PC-3 (cell line): Measurements from ENCODE around the gene HMGCS1. TPM values are rescaled to one million over a fixed set of nuclear protein-coding genes. Genes with fewer than 3 reads are reported as not detected.
A peak's percentile ranks its signal among the peaks of the same experiment; 100 is the strongest.
"Not testable (repeated sequence)": the region's sequence is repeated elsewhere in the genome, so short reads cannot be mapped to it uniquely, and the experiment has no call there.

ENCODE experiments used
- ATAC-seq: fragments of 200-7000 bp; cut with Tn5 transposase; 2 replicates; pipeline ENCODE4 v1.9.1; 2020; ENCODE audit warnings: mild to moderate bottlenecking, moderate library complexity
- BruUV-seq: library from RNA; stranded (reverse); fragments of 400-500 nt; replicated peaks from 2 replicates; lab custom pipeline; 2021; lab: Mats Ljungman, UMichigan
- CTCF ChIA-PET: fragments of 300-600 bp; sonication (Branson Sonifier 250); formaldehyde crosslinking; loops from one replicate; lab custom pipeline; 2022; ENCODE audit warnings: antibody characterized with exemption; lab: Charles Lee
- POLR2A ChIA-PET: fragments of 300-600 bp; sonication (Branson Sonifier 250); formaldehyde crosslinking; loops from one replicate; lab custom pipeline; 2022; ENCODE audit warnings: antibody characterized with exemption; ENCODE audit not compliant: unreplicated experiment; lab: Charles Lee
- DNase-seq: peaks from one replicate; pipeline ENCODE4 v3.0.0-alpha.2; 2015
- H2AFZ ChIP-seq: fragments of 300-600 bp; sonication (generic); 2 replicates; pipeline ENCODE4 v1.6.0; 2016; ENCODE audit warnings: antibody characterized with exemption, low read length
- H3F3A ChIP-seq: fragments of 300-600 bp; sonication (generic); one replicate; pipeline ENCODE4 v1.6.0; 2017; ENCODE audit warnings: antibody characterized with exemption, low read length, control low read depth, mild to moderate bottlenecking; ENCODE audit not compliant: unreplicated experiment
- H3K27ac ChIP-seq: fragments of 300-600 bp; sonication (generic); 2 replicates; pipeline ENCODE4 v1.5.1; 2016; ENCODE audit warnings: mild to moderate bottlenecking, low read length
- H3K27me3 ChIP-seq: fragments of 300-600 bp; sonication (generic); 2 replicates; pipeline ENCODE4 v1.6.1; 2016; ENCODE audit warnings: low read length, mixed read lengths
- H3K36me3 ChIP-seq: fragments of 300-600 bp; sonication (generic); 2 replicates; pipeline ENCODE4 v1.6.1; 2016; ENCODE audit warnings: low read depth, mixed run types, low read length, mixed read lengths
- H3K4me1 ChIP-seq: fragments of 300-600 bp; sonication (generic); 2 replicates; pipeline ENCODE4 v1.5.1; 2016; ENCODE audit warnings: low read length; ENCODE audit not compliant: insufficient read depth
- H3K4me2 ChIP-seq: fragments of 300-600 bp; sonication (generic); 2 replicates; pipeline ENCODE4 v1.6.0; 2016; ENCODE audit warnings: low read length
- H3K4me3 ChIP-seq: fragments of 300-600 bp; sonication (generic); 2 replicates; pipeline ENCODE4 v1.5.1; 2016; ENCODE audit warnings: mild to moderate bottlenecking, low read length, mixed read lengths
- H3K79me2 ChIP-seq: fragments of 300-600 bp; sonication (generic); 2 replicates; pipeline ENCODE4 v1.6.1; 2017; ENCODE audit warnings: low read length, mixed read lengths
- H3K9ac ChIP-seq: fragments of 300-600 bp; sonication (generic); 2 replicates; pipeline ENCODE4 v1.6.0; 2016; ENCODE audit warnings: mild to moderate bottlenecking, low read length
- H3K9me2 ChIP-seq: fragments of 300-600 bp; sonication (generic); replicated peaks from 2 replicates; pipeline ENCODE4 v1.6.1; 2016; ENCODE audit warnings: mixed run types, low read length, mixed read lengths
- H3K9me3 ChIP-seq: fragments of 300-600 bp; sonication (generic); 2 replicates; pipeline ENCODE4 v1.6.1; 2016; ENCODE audit warnings: low read length, mixed read lengths
- H4K20me1 ChIP-seq: fragments of 300-600 bp; sonication (generic); 2 replicates; pipeline ENCODE4 v1.6.1; 2016; ENCODE audit warnings: low read length, mixed read lengths
- CTCF ChIP-seq: fragments of 300-600 bp; sonication (generic); conservative IDR thresholded peaks from 2 replicates; pipeline ENCODE4 v1.5.1; 2017; ENCODE audit warnings: antibody characterized with exemption, low read depth, mild to moderate bottlenecking, low read length
- EZH2 ChIP-seq: fragments of 300-600 bp; sonication (generic); IDR thresholded peaks from one replicate; pipeline ENCODE4 v1.6.1; 2017; ENCODE audit warnings: antibody characterized with exemption, mild to moderate bottlenecking, low read length; ENCODE audit not compliant: unreplicated experiment
- EZH2phosphoT487 ChIP-seq: fragments of 300-600 bp; sonication (generic); IDR thresholded peaks from 2 replicates; pipeline ENCODE4 v1.6.1; 2018; ENCODE audit warnings: mild to moderate bottlenecking, antibody characterized with exemption, low read length, borderline replicate concordance
- intact Hi-C: fragments of 100-400 bp; cut with micrococcal nuclease; formaldehyde crosslinking; loops from 2 replicates; pipeline ENCODE4 v1.9.0; 2023
- total RNA-seq: library from RNA; depleted of rRNA; stranded (reverse); fragments of >200 nt; gene quantifications from 2 replicates; pipeline ENCODE4 v1.2.3, GENCODE V29; 2014

HMGCS1 gene
- total RNA-seq, 1 experiment from 2014 or later = 39.7 TPM

- intact Hi-C loops = no loop called here
- Histone ChIP-seq H3K9me2 (no peaks in the 10 kb centered on the region), H3K79me2 (no peaks in the 10 kb centered on the region), H3K9me3 (peaks cover 22% of the 10 kb centered on the region), H3F3A (peaks cover 12% of the 10 kb centered on the region), H3K9ac (no peak overlapping the region), H3K4me2 (no peak overlapping the region), H4K20me1 (no peaks in the 10 kb centered on the region), H3K27ac (no peak overlapping the region), H3K4me1 (no peaks in the 10 kb centered on the region), H3K4me3 (no peak overlapping the region), H3K36me3 (peaks cover 8% of the 10 kb centered on the region; the same call in 1 of the 2 replicates), H2AFZ (no peak overlapping the region), H3K27me3 (no peaks in the 10 kb centered on the region)
- ChIA-PET POLR2A (no interaction called here), CTCF (no interaction called here)
- TF ChIP-seq CTCF (no peak), EZH2phosphoT487 (no peak), EZH2 (no peak)
- no peak for ATAC-seq
- BruUV-seq = no TSS peak
- DNase-seq = peak; percentile 44
These were observed 19.2 kb upstream of the HMGCS1 start for GRCh38 chr5:43332401-43332800.

- DNase-seq, H4K20me1 ChIP-seq, H3K4me2 ChIP-seq, H3K27me3 ChIP-seq, POLR2A ChIA-PET, H3K36me3 ChIP-seq, intact Hi-C loops, H3K9me3 ChIP-seq, H3K79me2 ChIP-seq, H3K27ac ChIP-seq, H3K4me1 ChIP-seq, ATAC-seq, H3K4me3 ChIP-seq, CTCF ChIA-PET, BruUV-seq, H3K9me2 ChIP-seq, H2AFZ ChIP-seq, H3K9ac ChIP-seq, H3F3A ChIP-seq: not testable (repeated sequence)
These were observed 12.4 kb upstream of the HMGCS1 start for GRCh38 chr5:43325624-43326023.

GRCh38 chr5:43323488-43323887 is 10.3 kb upstream of the HMGCS1 start:
- H3K4me2 ChIP-seq, BruUV-seq, H3K36me3 ChIP-seq, H3K4me3 ChIP-seq, DNase-seq, H4K20me1 ChIP-seq, H3K79me2 ChIP-seq, H3F3A ChIP-seq, H2AFZ ChIP-seq, H3K9me3 ChIP-seq, H3K27me3 ChIP-seq, ATAC-seq, intact Hi-C loops, POLR2A ChIA-PET, H3K27ac ChIP-seq, H3K9ac ChIP-seq, H3K4me1 ChIP-seq, H3K9me2 ChIP-seq, CTCF ChIA-PET: not testable (repeated sequence)

GRCh38 chr5:43320846-43321245 is 7.6 kb upstream of the HMGCS1 start:
- Histone ChIP-seq H3K9me3 (no peaks in the 10 kb centered on the region), H3K4me1 (peaks cover 12% of the 10 kb centered on the region), H3F3A (peaks cover 2% of the 10 kb centered on the region), H3K4me2 (no peak overlapping the region), H2AFZ (no peak overlapping the region), H4K20me1 (no peaks in the 10 kb centered on the region), H3K79me2 (no peaks in the 10 kb centered on the region), H3K9ac (no peak overlapping the region), H3K36me3 (no peaks in the 10 kb centered on the region), H3K27ac (no peak overlapping the region), H3K27me3 (no peaks in the 10 kb centered on the region), H3K4me3 (no peak overlapping the region), H3K9me2 (no peaks in the 10 kb centered on the region)
- POLR2A ChIA-PET = no interaction called here
- ATAC-seq = no peak
- no TSS peak for BruUV-seq
- no peak for TF ChIP-seq EZH2phosphoT487
- TF ChIP-seq CTCF = no peak
- TF ChIP-seq EZH2 = no peak
- CTCF ChIA-PET = no interaction called here
- intact Hi-C loops = no loop called here
- no peak for DNase-seq
